Natural killer cell (primary cell): ENCODE data around the gene NFASC. TPM values are rescaled to one million over a fixed set of nuclear protein-coding genes. Genes with fewer than 3 reads are reported as not detected.
A peak's percentile ranks its signal among the peaks of the same experiment; 100 is the strongest.

ENCODE experiments used
- ATAC-seq, 3 donors: fragments of 150-1000 bp in 2 of 3; fragments of 200-7000 bp in 1 of 3; cut with Tn5 transposase; 1 replicate in 1 of 3; 2 replicates in 2 of 3; pipeline ENCODE4 v1.10.0; 2021; ENCODE audit warnings: mild to moderate bottlenecking in 2 of 3, moderate library complexity in 2 of 3
- DNase-seq, 2 donors: peaks; one replicate each; pipeline versions ENCODE4 v3.0.0 to v3.0.0-alpha.2; 2013 to 2021; ENCODE audit warnings: mixed read lengths in 1 of 2
- H3K27ac ChIP-seq: one replicate; pipeline ENCODE4 v1.5.1; 2013; ENCODE audit warnings: mild to moderate bottlenecking, low read length
- H3K27me3 ChIP-seq: one replicate; pipeline ENCODE4 v1.6.1; 2013; ENCODE audit warnings: low read length; ENCODE audit not compliant: control insufficient read depth, insufficient read depth
- H3K36me3 ChIP-seq: one replicate; pipeline ENCODE4 v1.6.1; 2013; ENCODE audit warnings: low read length; ENCODE audit not compliant: control insufficient read depth, insufficient read depth
- H3K4me1 ChIP-seq: one replicate; pipeline ENCODE4 v1.6.1; 2013; ENCODE audit warnings: low read length; ENCODE audit not compliant: control insufficient read depth, insufficient read depth
- H3K4me3 ChIP-seq: one replicate; pipeline ENCODE4 v1.5.1; 2013; ENCODE audit warnings: low read length
- H3K9me3 ChIP-seq: one replicate; pipeline ENCODE4 v1.6.1; 2013; ENCODE audit warnings: low read length; ENCODE audit not compliant: control insufficient read depth, insufficient read depth
- H3K27ac Mint-ChIP-seq, 2 donors: one replicate each; pipeline ENCODE4 v1.8.0; 2022; ENCODE audit warnings: mild to moderate bottlenecking in 2 of 2, mixed read lengths in 2 of 2, moderate library complexity in 1 of 2
- H3K27me3 Mint-ChIP-seq, 2 donors: one replicate each; pipeline ENCODE4 v1.8.0; 2022; ENCODE audit warnings: low read depth in 2 of 2, mixed read lengths in 2 of 2
- H3K36me3 Mint-ChIP-seq: one replicate; pipeline ENCODE4 v1.8.0; 2022; ENCODE audit warnings: mixed read lengths
- H3K4me1 Mint-ChIP-seq, 2 donors: one replicate each; pipeline ENCODE4 v1.8.0; 2022; ENCODE audit warnings: mixed read lengths in 2 of 2
- H3K4me3 Mint-ChIP-seq: one replicate; pipeline ENCODE4 v1.8.0; 2022; ENCODE audit warnings: mild to moderate bottlenecking, moderate library complexity, mixed read lengths
- H3K9me3 Mint-ChIP-seq, 2 donors: one replicate each; pipeline ENCODE4 v1.8.0; 2022; ENCODE audit warnings: mixed read lengths in 2 of 2
- CTCF ChIP-seq: fragments of 200-600 bp; IDR thresholded peaks from one replicate; pipeline ENCODE4 v1.8.0; 2022; ENCODE audit warnings: antibody characterized with exemption
- WGBS: methylation state at CpG from one replicate; pipeline ENCODE4 v1.1.7; 2013; ENCODE audit warnings: missing lambda C conversion rate; ENCODE audit not compliant: insufficient coverage; 5-methylcytosine and 5-hydroxymethylcytosine counted together
- intact Hi-C: fragments of 100-400 bp; cut with micrococcal nuclease; formaldehyde crosslinking; loops from one replicate; pipeline ENCODE4 v1.14.2; 2022
- total RNA-seq, 4 donors: library from RNA; stranded (reverse); fragments of 120-200 nt in 1 of 4; gene quantifications; one replicate each; pipeline versions ENCODE4 v1.2.3 to v1.2.4, GENCODE V29; 2013 to 2022

The NFASC gene
- total RNA-seq, 3 donors from 2014 or later (not counting 1 experiment from before 2014, with no cell fraction given), result 0.09 to 0.27 TPM; not detected in 1

DNA sequence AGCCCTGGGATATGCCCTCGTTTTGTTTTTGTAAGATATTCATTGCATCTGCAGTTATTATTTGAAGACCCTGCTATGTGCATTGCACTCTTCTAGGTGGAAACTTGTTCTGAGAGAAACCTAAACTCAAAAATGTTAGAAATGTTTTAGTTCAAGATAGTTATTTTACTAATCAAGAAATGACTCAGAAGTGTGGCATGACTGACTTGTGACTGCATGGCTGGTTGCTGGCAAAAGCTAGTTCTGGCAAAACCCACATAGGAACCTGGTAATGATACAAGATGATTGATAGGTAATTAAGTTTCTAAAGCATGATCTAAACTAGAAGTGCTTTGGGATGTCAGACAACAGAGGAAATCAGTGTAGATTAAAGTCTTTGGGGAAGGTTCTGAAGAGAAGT is 33.8 kb upstream of the NFASC start:
- TF ChIP-seq CTCF, result no peak
- H3K4me3 Mint-ChIP-seq, result no peak overlapping the region
- ATAC-seq, result no peak
- H3K27me3 ChIP-seq, result peaks cover 4% of the 10 kb centered on the region
- DNase-seq, result no peak
- H3K4me1 Mint-ChIP-seq, result no peaks in the 10 kb centered on the region
- no peak overlapping the region for H3K27ac Mint-ChIP-seq
- intact Hi-C loops, result no loop called here
- H3K36me3 Mint-ChIP-seq, result no peaks in the 10 kb centered on the region
- H3K27me3 Mint-ChIP-seq, result peaks cover 20 to 39% of the 10 kb centered on the region in 2 donors
- WGBS, result 54% methylated on average over 1 of the region's 1 CpG
- no peak overlapping the region for H3K4me3 ChIP-seq
- H3K4me1 ChIP-seq, result no peaks in the 10 kb centered on the region
- H3K9me3 ChIP-seq, result no peaks in the 10 kb centered on the region
- H3K9me3 Mint-ChIP-seq, result no peaks in the 10 kb centered on the region
- no peak overlapping the region for H3K27ac ChIP-seq
- no peaks in the 10 kb centered on the region for H3K36me3 ChIP-seq

- Mint-ChIP-seq H3K27me3 (peaks cover 16 to 32% of the 10 kb centered on the region in 2 donors), H3K27ac (no peak overlapping the region), H3K4me1 (no peaks in the 10 kb centered on the region), H3K9me3 (no peaks in the 10 kb centered on the region), H3K36me3 (no peaks in the 10 kb centered on the region), H3K4me3 (no peak overlapping the region)
- Histone ChIP-seq H3K4me3 (no peak overlapping the region), H3K36me3 (no peaks in the 10 kb centered on the region), H3K27me3 (peaks cover 4% of the 10 kb centered on the region), H3K27ac (no peak overlapping the region), H3K9me3 (no peaks in the 10 kb centered on the region), H3K4me1 (no peaks in the 10 kb centered on the region)
- no peak for TF ChIP-seq CTCF
- ATAC-seq (peak in 1 of 3 donors; percentile 42), DNase-seq (peak in 1 of 2 donors; percentile 46)
- 43% methylated on average over 7 of the region's 7 CpGs for WGBS
- intact Hi-C loops, result no loop called here
Observed at GRCh38 chr1:204837440-204838084, 33.1 kb upstream of the NFASC start.

- H3K4me1 Mint-ChIP-seq, result no peaks in the 10 kb centered on the region
- Histone ChIP-seq H3K27ac (no peak overlapping the region), H3K9me3 (no peaks in the 10 kb centered on the region), H3K27me3 (peaks cover 4% of the 10 kb centered on the region), H3K4me3 (no peak overlapping the region), H3K36me3 (no peaks in the 10 kb centered on the region), H3K4me1 (no peaks in the 10 kb centered on the region)
- ATAC-seq (no peak), DNase-seq (no peak)
- WGBS, result no CpG with 5 or more reads among the region's 1 CpG
- no peaks in the 10 kb centered on the region for H3K9me3 Mint-ChIP-seq
- peaks cover 18 to 21% of the 10 kb centered on the region in 2 donors for H3K27me3 Mint-ChIP-seq
- TF ChIP-seq CTCF, result no peak
- no peaks in the 10 kb centered on the region for H3K36me3 Mint-ChIP-seq
- H3K4me3 Mint-ChIP-seq, result no peak overlapping the region
- H3K27ac Mint-ChIP-seq, result no peak overlapping the region
- intact Hi-C loops, result no loop called here
Observed at GRCh38 chr1:204841316-204841715, 29.3 kb upstream of the NFASC start.

DNA sequence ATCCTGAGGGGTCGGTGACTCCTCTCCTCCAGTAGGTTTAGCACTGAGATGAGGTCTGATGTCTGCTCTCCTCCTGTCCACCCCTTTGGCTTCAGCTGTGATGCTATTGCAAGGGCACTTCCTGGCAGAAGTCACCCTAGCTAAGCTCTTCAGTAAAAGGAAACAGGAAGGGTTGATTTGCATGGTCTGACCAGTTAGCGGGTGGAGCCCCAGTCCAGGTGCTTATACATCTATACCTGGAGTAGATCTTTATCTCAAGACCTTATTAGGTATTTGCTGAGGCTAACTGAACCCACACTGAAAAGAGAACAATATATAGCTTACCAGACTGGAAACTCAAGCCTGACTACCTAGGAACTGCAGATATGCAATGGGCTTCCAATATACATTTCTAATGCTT is 28.9 kb upstream of the NFASC start:
- H3K27me3 ChIP-seq, result peaks cover 4% of the 10 kb centered on the region
- Mint-ChIP-seq H3K36me3 (no peaks in the 10 kb centered on the region), H3K4me3 (no peak overlapping the region), H3K9me3 (no peaks in the 10 kb centered on the region), H3K27me3 (peaks cover 18 to 19% of the 10 kb centered on the region in 2 donors), H3K27ac (no peak overlapping the region), H3K4me1 (no peaks in the 10 kb centered on the region)
- no peak overlapping the region for H3K27ac ChIP-seq
- no peak for TF ChIP-seq CTCF
- no peaks in the 10 kb centered on the region for H3K4me1 ChIP-seq
- WGBS, result 82% methylated on average over 2 of the region's 2 CpGs
- ATAC-seq (no peak), DNase-seq (no peak)
- H3K9me3 ChIP-seq, result no peaks in the 10 kb centered on the region
- H3K4me3 ChIP-seq, result no peak overlapping the region
- no peaks in the 10 kb centered on the region for H3K36me3 ChIP-seq
- intact Hi-C loops, result no loop called here
